NCI-H1436 (cell line): ENCODE results near the gene SMAD6.

Experiments used
- DNase-seq: peaks from one replicate; lab custom pipeline; 2025; lab: John Stamatoyannopoulos, UW

The SMAD6 gene

DNA sequence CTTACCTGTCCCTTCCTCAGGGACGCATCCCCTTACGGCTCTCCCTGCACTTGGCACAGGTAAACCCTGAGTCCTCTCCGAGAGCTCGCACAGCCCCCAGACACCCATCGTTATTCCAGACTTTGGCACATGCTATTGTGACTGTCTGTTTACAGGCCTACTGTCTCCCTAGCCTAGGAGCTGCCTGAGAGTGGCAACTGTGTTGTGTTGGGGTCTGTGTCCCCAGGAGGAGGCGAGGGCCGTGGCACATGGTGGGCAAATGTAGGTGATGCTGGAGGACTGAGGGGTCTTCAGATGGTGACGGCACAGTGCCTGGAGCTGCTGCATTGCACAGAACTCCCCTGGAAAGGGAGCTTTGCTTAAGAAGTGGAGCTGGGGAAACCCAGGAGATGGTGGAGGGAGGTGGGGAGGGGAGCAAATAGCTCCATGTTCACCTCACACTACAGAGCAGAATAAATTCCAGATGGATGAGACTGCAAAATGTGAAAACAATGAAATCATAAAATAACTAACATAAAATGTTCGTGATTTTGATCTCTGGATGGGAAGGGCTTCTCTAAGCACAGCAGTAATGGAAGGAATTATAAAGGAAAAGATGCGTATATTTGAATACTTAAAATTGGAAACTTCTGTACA lies 96.5 kb downstream of the SMAD6 start:
- DNase-seq = no peak

- no peak for DNase-seq
These were observed 97.2 kb downstream of the SMAD6 start for GRCh38 chr15:66799242-66799641.

GRCh38 chr15:66800584-66801235 lies 98.7 kb downstream of the SMAD6 start:
- DNase-seq = no peak

GRCh38 chr15:66801266-66801665 lies 99.2 kb downstream of the SMAD6 start:
- no peak for DNase-seq

GRCh38 chr15:66802025-66803001 lies 100.3 kb downstream of the SMAD6 start:
- no peak for DNase-seq

- DNase-seq = no peak
These were observed 101.2 kb downstream of the SMAD6 start for GRCh38 chr15:66803182-66803729.

GRCh38 chr15:66803749-66804148 lies 101.7 kb downstream of the SMAD6 start:
- DNase-seq = no peak

- no peak for DNase-seq
These were observed 103.3 kb downstream of the SMAD6 start for GRCh38 chr15:66805202-66805885.

- DNase-seq = no peak
These were observed 106.3 kb downstream of the SMAD6 start for GRCh38 chr15:66808181-66808824.

DNA sequence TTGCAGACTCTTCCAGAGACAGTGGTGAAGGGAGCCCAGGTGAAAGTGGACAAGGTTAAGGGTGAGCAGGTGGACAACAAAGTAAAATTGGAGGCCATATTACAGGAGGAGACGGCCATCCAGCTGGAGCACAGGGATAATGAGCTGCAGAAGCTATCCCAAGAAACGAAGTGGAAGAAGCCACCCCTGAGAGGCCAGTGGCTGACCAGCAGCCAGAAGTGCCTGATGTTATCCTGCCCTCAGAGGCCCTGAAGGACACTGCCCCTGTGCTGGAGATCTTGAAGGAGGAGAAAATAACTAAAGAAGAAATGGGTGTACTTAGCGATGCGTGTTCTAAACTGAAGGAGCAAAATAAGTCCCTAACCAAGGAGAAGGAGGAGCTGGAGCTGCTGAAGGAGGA lies 107.6 kb downstream of the SMAD6 start:
- DNase-seq = no peak

- no peak for DNase-seq
These were observed 113.3 kb downstream of the SMAD6 start for GRCh38 chr15:66815318-66815717.

DNA sequence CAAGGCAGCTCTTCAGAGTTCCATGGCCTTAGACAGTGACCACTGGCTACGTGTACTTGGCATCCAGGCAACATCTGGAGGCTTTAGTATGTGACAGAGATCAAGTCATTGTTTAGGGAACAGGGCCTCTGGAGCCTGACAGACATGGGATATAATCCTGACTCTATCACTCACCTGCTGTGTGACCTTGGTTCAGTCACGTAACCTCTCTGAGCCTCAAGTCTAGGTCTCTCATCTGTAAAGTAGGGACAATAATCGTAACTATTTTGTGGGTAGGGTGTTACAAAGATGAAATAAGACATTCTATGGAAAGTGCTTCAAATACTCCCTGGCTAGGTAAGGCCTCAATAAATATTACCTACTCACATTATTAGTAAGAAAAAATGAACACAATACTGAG lies 114.2 kb downstream of the SMAD6 start:
- no peak for DNase-seq

GRCh38 chr15:66819084-66819483 lies 117.0 kb downstream of the SMAD6 start:
- no peak for DNase-seq

DNA sequence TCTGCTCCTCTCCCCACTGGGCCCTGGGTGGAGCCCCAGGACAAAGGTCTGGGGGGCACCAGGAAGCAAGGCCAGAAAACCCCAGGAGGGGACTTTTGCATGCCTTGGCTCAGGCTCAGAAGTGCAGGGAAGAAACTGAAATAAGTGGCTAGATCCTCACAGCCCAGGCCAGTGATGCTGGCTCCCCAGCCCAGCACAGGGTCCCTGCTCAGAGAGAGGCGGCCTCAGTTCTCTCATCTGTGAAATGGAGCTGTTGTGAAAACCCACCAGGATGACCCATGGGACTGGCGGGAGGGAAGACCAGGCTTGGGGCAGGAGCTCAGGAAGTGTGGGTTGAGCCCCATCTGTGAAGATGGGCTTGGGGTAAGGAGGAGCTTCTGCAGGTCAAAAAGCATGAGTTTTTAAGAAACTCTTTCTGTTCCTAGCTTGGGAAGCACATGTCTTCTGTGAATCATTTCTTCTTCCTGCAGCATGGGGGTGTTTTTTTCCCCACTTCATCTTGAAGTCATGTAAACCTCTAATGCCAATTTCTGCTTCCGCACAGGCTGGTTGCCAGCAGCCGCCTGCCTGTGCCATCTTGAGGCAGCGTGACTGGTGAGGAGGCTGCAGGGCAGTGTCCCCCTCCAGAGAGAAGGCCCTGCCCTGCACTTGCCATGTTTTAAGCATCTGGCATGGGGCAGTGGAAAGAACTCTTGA lies 118.6 kb downstream of the SMAD6 start:
- DNase-seq = no peak

DNA sequence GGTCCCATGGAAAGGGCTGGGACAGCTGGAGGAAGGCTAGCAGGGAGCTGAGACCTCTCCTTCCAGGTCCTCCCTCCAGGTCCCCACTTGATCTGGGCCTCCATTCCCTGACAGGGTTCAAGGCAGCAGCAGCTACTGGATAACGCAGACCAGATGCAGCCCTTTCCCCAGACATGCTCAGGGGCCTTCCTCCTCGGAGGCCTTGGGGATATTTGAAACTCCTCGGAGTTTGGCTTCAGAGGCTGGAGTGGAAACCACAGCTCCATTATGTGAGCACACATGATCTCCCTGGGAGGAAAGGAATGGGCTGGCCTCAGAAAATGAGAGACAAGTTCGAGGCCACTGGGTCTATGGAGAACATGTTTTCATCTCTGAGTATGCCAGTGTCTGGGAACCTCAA lies 119.3 kb downstream of the SMAD6 start:
- DNase-seq = no peak

GRCh38 chr15:66822114-66822513 lies 120.1 kb downstream of the SMAD6 start:
- DNase-seq = no peak

DNA sequence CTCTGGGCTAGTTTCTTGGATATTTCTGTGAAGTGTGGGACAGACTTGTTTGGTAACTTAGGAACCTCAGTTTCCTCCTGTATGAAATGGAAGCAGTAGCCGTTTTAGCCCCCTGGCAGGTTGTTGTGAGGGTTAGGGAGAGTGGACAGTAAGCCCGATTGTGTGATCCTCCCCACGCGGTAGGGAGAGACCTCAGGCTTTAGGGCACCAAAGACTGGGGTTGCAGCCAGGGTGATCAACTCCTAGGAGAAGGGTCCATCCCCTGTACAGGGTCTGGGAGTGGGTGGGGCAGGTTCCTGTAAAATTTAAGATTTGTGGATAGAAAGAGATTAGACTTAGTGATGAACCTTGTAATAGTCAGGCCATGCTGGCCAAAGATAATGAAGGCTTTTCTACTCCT lies 120.5 kb downstream of the SMAD6 start:
- DNase-seq = no peak

DNA sequence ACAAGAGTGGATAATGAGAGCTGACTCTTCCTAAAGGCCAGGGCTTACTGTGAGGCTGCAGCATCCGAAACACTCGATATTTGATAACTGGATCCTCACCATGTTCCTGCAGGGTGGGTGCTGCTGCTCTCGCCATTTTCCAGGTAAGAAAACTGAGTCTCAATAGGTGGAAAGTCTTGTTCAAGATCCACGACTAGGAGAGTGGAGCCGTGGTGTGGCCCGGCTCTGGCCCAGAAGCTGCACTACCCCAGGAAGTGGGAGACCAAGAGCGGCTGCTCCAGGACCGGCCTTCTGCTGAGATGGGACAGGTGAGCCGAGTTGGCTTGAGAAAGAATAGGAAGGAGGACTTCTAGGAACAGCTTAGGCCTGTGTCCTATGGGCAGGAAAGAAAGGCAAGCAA lies 121.6 kb downstream of the SMAD6 start:
- DNase-seq = no peak

GRCh38 chr15:66824424-66824823 lies 122.4 kb downstream of the SMAD6 start:
- DNase-seq = no peak

- no peak for DNase-seq
These were observed 123.1 kb downstream of the SMAD6 start for GRCh38 chr15:66825139-66825538.

DNA sequence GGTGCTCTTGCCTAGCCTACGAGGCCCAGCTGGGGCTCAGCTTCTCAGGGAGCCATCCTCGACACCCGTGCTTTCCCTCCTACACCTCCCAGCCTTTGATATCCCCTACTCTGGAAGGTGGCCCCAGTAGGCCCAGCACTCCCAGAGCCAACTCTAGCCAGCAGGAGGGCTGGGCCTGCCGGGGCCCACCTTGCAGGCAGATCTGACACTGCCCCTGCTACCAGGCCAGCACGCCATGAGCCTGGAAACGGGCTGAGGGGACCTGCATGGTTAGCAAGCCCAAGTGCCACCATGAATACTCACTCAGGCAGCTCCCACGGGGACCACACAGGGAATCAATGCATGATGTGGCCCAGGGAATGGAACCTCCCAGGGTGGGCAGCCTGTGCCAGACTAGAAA lies 123.7 kb downstream of the SMAD6 start:
- DNase-seq = no peak
